ENCODE results near the gene ATP5PO.

GRCh38 chr21:33859373-33860102, 56.1 kb downstream of the ATP5PO start:
- TF ChIP-seq CTCF (conservative IDR thresholded peaks at IDR 0.05; ENCODE audit: low read depth, low read length) = no peak
- no peak for TF ChIP-seq EZH2phosphoT487 (IDR thresholded peaks at IDR 0.05; ENCODE audit: borderline replicate concordance, low read length)
